HG02970 (cell line): ENCODE results near the gene CYP4F22.
"Not testable (repeated sequence)": the region's sequence is repeated elsewhere in the genome, so short reads cannot be mapped to it uniquely, and the experiment has no call there.

Experiments used
- ATAC-seq: cut with Tn5 transposase; IDR thresholded peaks from one replicate; pipeline ENCODE4 v1.9.1; 2021; ENCODE audit warnings: mild to moderate bottlenecking, moderate library complexity, moderate number of reproducible peaks; ENCODE audit not compliant: unreplicated experiment, low FRiP score

CYP4F22 gene

DNA sequence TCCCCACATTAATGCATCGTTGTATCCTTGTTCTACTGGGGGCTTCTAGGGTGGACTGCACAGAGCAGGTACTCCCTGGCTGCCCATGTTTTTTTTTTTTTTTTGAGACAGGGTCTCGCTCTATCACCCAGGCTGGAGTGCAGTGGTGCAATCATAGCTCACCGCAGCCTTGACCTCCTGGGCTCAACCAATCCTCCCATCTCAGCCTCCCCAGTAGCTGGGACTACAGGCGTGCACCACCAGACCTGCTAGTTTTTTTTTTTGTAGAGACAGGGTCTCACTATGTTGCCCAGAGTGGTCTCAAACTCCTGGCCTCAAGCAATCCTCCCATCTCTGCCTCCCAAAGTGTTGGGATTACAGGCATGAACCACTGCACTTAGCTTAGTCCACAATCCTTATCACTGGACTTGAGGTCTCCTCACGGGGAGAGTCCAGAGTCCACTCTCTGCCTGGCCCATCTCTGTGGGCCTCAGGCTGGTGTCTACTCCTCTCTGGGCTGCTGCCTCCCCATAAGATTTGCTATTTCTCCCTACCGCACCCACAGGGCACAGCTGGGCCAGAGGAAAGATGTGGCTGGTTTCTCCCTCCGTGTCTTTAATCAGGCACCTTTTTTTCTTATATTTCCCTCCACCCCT is 56.3 kb downstream of the CYP4F22 start:
- ATAC-seq, result no peak

DNA sequence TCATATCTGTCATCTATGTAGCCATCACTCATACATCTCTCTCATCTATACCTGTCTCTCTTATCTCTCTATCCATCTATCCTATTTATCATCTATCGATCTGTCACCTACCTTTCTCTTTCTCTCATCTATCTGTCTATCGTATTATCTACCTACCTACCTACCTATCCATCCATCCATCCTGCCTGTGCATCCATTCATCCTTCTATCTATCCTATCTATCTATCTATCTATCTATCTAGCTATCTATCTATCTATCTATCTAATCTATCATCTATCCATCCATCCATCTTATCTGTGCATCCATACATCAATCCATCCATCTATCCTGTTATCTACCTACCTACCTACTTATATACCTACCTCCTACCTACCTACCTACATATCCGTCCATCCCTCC is 62.1 kb downstream of the CYP4F22 start:
- ATAC-seq, result no peak

GRCh38 chr19:15575406-15575805 is 67.1 kb downstream of the CYP4F22 start:
- no peak for ATAC-seq

DNA sequence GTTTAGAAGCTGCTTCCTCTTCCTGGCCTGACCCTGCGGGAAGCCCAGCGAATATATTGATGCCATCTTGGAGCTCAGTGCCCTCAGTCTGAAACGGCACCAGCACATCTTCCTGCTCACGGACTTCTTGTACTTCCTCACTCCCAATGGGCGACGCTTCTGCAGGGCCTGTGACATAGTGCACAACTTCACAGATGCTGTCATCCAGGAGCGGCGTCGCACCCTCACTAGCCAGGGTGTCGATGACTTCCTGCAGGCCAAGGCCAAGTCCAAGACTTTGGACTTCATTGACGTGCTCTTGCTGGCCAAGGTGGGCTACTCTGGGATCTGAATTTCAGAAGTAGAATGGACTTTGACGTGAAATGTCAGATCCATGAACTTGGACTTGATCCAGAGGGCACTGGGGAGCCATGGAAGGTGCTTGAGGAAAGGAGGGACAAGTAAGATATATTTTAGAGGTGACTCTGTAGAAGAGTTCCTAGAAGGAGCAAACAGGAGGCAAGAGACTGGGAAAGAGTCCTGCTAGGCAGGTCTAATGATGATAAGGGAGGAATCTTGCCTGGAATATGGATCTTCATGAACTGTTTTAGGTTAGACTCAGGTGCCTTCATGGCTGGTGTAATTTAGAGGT is 68.3 kb downstream of the CYP4F22 start:
- no peak for ATAC-seq

DNA sequence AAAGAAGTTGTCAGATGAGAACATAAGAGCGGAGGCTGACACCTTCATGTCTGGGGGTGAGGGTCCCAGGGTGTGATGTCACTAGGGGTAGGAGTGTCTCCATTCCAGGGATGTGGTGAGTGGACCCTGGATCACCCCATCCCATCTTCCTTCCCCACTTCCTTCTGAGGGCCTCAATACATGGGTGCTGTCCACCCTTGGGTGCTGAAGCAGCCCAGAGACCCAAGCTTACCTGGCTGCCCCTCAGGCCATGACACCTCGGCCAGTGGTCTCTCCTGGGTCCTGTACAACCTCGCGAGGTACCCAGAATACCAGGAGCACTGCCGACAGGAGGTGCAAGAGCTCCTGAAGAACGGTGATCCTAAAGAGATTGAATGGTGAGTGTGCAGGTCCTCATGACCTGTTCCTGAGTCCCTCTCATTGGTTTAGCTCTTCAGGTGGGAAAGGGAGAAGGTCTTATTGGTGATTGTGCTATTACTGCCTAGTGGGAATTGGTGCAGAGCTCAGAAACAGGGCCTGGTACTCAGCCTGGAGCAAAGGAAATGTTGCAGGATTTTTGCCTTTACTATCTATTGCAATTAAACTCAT is 69.0 kb downstream of the CYP4F22 start:
- ATAC-seq, result no peak

GRCh38 chr19:15583346-15583745 is 75.0 kb downstream of the CYP4F22 start:
- no peak for ATAC-seq

DNA sequence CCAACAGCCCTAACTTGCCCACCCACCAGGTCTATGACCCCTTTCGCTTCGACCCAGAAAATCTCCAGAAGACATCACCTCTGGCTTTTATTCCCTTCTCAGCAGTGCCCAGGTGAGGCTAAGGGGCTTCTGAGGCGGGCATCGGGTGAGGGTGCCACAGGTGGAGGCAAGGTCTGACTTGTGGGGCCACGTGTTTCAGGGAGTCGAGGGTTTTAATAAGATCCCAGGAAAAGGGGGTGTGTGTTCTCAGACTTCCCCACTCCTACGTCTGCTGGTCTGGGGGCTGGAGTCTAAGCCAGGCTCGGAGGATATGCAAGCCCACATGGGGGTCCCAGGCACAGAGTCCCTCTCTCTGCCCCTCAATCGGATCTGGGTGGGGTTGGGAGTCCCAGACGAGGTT is 75.8 kb downstream of the CYP4F22 start:
- ATAC-seq, result no peak

GRCh38 chr19:15584541-15585115 is 76.3 kb downstream of the CYP4F22 start:
- no peak for ATAC-seq

DNA sequence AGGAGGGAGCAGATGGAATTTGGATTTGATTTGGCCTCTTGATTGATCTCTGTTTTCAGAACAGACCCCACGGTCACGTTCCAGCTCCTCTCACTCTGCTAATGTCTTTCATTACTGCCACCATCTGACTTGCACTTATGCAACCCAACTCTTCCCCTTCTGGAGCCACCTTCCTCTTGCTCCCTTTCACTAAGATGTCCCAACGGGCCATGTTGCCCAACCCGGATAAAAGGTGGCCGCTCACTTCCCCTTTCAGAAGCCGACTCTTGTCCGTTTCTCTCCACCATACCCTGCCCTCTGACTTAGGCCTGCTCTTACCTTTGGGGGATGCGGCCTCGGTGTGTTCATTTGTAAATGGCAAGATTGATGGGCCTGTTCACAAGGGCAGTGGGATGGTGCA is 79.3 kb downstream of the CYP4F22 start:
- ATAC-seq, result no peak

- ATAC-seq, result no peak
Measured at GRCh38 chr19:15588265-15588664, 79.9 kb downstream of the CYP4F22 start.

GRCh38 chr19:15589760-15590451 is 81.6 kb downstream of the CYP4F22 start:
- ATAC-seq, result no peak

- no peak for ATAC-seq
Measured at GRCh38 chr19:15591796-15592195, 83.5 kb downstream of the CYP4F22 start.

DNA sequence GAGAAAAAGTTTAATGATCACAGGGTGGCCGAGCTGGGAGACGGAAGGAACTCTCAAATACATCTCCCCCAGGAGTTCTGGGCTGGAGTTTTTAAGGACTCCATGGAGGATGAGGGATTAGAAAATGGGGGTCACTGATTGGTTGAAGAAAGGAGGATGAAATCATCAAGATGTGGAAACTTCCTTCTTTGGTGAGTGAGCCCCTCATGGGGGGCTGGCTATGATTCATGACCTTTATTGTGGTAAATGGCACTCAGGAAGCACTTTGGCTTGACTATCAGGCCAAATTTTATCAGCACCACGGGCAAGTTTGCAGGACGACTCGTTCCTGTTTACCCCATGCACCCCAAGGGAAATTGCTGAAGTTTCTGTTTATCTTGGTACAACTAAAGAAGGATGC is 84.2 kb downstream of the CYP4F22 start:
- not testable (repeated sequence) for ATAC-seq

GRCh38 chr19:15593766-15594165 is 85.4 kb downstream of the CYP4F22 start:
- ATAC-seq, result not testable (repeated sequence)

DNA sequence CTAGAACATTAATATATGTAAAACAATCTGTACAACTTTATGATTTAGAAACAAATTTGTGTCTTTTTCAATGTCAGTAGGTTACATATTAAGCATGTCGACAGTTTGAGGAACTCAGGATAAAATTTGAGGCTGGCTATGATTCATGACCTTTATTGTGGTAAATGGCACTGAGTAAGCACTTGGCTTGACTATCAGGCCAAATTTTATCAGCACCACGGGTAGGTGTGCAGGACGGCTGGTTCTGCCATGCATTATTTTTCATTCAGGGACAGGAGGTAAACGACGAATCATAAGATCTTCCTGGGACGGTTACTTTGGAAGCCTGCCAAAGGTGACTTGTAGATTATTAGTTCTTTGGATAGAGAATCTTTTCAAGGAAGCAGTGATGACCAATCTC is 86.7 kb downstream of the CYP4F22 start:
- ATAC-seq, result no peak
